Measurements from ENCODE around the gene CPNE1. TPM values are rescaled to one million over a fixed set of nuclear protein-coding genes. Genes with fewer than 3 reads are reported as not detected.
A peak's percentile ranks its signal among the peaks of the same experiment; 100 is the strongest.

The CPNE1 gene
- total and polyA plus RNA-seq, 10 of the 15 experiments (the other 5 are each of a cell fraction or from before 2014, with no cell fraction given), result 84.9 to 209 (median 146) TPM

DNA sequence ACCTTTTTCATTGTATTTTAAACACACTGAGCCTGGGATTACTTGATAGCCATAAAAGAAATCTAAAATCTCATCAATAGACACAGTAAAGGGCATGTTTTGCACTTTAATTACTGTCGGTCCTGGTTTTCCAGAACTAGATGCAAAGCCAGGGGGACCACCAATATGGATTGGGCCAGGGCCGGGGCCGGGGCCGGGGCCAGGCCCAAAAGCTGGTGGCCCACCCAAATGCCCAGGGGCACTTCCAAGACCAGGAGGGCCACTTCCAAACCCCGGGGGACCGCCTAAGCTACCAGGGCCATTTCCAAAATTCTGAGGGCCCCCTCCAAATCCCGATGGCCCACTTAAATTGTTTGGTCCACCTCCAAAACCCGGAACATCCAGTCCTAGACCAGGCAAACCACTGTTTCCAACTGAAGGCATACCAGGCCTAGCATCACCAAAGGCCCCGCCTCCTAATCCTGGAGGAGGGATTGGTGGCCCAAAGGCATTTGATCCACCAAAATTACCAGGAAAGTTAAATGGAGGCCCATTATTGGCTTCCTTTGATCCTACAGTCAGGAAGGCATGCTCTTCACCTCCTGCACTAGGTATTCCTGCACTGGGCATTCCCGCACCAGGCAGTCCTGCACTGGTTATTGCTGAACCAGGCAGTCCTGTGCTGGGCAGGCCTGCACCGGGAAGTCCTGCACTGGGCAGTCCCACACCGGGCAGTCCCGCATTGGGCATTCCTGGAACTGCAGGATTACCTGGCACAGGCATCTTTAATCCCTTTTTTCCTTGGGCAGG, 11.9 kb downstream of the CPNE1 start:
- Histone ChIP-seq H3K4me3 (no peak overlapping the region), H3K9me3 (replicated peaks; ENCODE audit: control insufficient read depth, insufficient read depth, low read length) (no peaks in the 10 kb centered on the region), H3K79me2 (ENCODE audit: control insufficient read depth, insufficient read depth, low read length) (peaks cover 78% of the 10 kb centered on the region), H3K4me2 (ENCODE audit: control insufficient read depth, insufficient read depth) (no peak overlapping the region), H3K27me3 (replicated peaks in 1 of 2; ENCODE audit: control insufficient read depth in 2 of 2, insufficient read depth in 2 of 2, low read length in 1 of 2) (no peaks in the 10 kb centered on the region), H3K9ac (ENCODE audit: control insufficient read depth, insufficient read depth, low read length) (no peak overlapping the region), H4K20me1 (ENCODE audit: control insufficient read depth, insufficient read depth) (peaks cover 7% of the 10 kb centered on the region), H2AFZ (ENCODE audit: control insufficient read depth, low read depth, low read length) (no peak overlapping the region), H3K27ac (ENCODE audit: control insufficient read depth, insufficient read depth) (no peak overlapping the region), H3K4me1 (ENCODE audit: control insufficient read depth, insufficient read depth, low read length) (no peaks in the 10 kb centered on the region), H3K36me3 (ENCODE audit: control insufficient read depth in 2 of 2, insufficient read depth in 2 of 2, low read length in 1 of 2) (peaks cover 19 to 30% of the 10 kb centered on the region in 2 experiments)
- WGBS (ENCODE audit: insufficient coverage, insufficient replicate concordance, low lambda C conversion rate, missing lambda C conversion rate), result 93% methylated on average over 13 of the region's 13 CpGs
- intact Hi-C loops (cut with micrococcal nuclease; ENCODE audit: unreplicated experiment), result no loop called here
- ChIA-PET POLR2A (interaction anchor here (0.7 kb wide), 1 partner anchor 10 kb away, joined by 3 read pairs; no protein-coding TSS in a partner anchor), RAD21 (ENCODE audit: unreplicated experiment) (interaction anchor here (1.1 kb wide), 1 partner anchor 8 kb away, joined by 3 read pairs; no protein-coding TSS in a partner anchor), SMC1A (ENCODE audit: uncharacterized antibody, unreplicated experiment) (interaction anchor here (1.1 to 1.2 kb wide), 2 partner anchors 24 to 82 kb away, joined by 3 read pairs; no protein-coding TSS in a partner anchor), CTCF (interaction anchor here (1.2 kb wide), 1 partner anchor 35 kb away, joined by 4 read pairs; no protein-coding TSS in a partner anchor)
- in situ Hi-C loops (cut with MboI), result no loop called here
- no peak for DNase-seq (ENCODE audit: low read depth, low spot score)
- no peak for FAIRE-seq
- no TSS peak for BruUV-seq (replicated peaks)
- peak; percentile 18; the same call in 1 of the 3 replicates for ATAC-seq
- TF ChIP-seq POLR2AphosphoS5 (IDR thresholded peaks at IDR 0.05; ENCODE audit: low read length), result no peak; the same call in 1 of the 2 replicates
- TF ChIP-seq, protein P1, sequence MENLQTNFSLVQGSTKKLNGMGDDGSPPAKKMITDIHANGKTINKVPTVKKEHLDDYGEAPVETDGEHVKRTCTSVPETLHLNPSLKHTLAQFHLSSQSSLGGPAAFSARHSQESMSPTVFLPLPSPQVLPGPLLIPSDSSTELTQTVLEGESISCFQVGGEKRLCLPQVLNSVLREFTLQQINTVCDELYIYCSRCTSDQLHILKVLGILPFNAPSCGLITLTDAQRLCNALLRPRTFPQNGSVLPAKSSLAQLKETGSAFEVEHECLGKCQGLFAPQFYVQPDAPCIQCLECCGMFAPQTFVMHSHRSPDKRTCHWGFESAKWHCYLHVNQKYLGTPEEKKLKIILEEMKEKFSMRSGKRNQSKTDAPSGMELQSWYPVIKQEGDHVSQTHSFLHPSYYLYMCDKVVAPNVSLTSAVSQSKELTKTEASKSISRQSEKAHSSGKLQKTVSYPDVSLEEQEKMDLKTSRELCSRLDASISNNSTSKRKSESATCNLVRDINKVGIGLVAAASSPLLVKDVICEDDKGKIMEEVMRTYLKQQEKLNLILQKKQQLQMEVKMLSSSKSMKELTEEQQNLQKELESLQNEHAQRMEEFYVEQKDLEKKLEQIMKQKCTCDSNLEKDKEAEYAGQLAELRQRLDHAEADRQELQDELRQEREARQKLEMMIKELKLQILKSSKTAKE (IDR thresholded peaks at IDR 0.05; ENCODE audit: low read depth, poor library complexity, severe bottlenecking), result no peak
- no peak for TF ChIP-seq FOXK2 (IDR thresholded peaks at IDR 0.05)
- no peak for TF ChIP-seq FOS (IDR thresholded peaks at IDR 0.05; ENCODE audit: borderline replicate concordance, extremely low read depth, insufficient read length)
- TF ChIP-seq BCL11A (IDR thresholded peaks at IDR 0.05; ENCODE audit: low read depth, low read length), result no peak
- TF ChIP-seq ZBTB11 (CRISPR knock-in tag; IDR thresholded peaks at IDR 0.05), result no peak
- TF ChIP-seq CBX3 (IDR thresholded peaks at IDR 0.05; ENCODE audit: borderline replicate concordance, low read depth), result no peak
- TF ChIP-seq WRNIP1 (IDR thresholded peaks at IDR 0.05; ENCODE audit: borderline replicate concordance, low read depth, low read length), result no peak
- no peak for TF ChIP-seq JUNB (IDR thresholded peaks at IDR 0.05)
- no peak for TF ChIP-seq CEBPB (IDR thresholded peaks at IDR 0.05; ENCODE audit: borderline replicate concordance in 1 of 2, low read depth in 2 of 2, low read length in 2 of 2)
- no peak for TF ChIP-seq FOXM1 (IDR thresholded peaks at IDR 0.05; ENCODE audit: low read depth, low read length)
- no peak for TF ChIP-seq TCF12 (IDR thresholded peaks at IDR 0.05; ENCODE audit: low read depth, low read length)
- no peak for TF ChIP-seq PAX5 (IDR thresholded peaks at IDR 0.05; ENCODE audit: borderline replicate concordance, low read depth, low read length)
- no peak for TF ChIP-seq SPI1 (IDR thresholded peaks at IDR 0.05; ENCODE audit: borderline replicate concordance, insufficient read depth, low read depth, low read length)
- no peak for TF ChIP-seq MEF2B (IDR thresholded peaks at IDR 0.05; ENCODE audit: partially characterized antibody, poor library complexity, severe bottlenecking)
- no peak for TF ChIP-seq BCL3 (IDR thresholded peaks at IDR 0.05; ENCODE audit: borderline replicate concordance, insufficient read depth, low read depth, low read length, poor library complexity, severe bottlenecking)

Data from GM12878 (cell line).